ENCODE results near the gene SPACA6. TPM values are rescaled to one million over a fixed set of nuclear protein-coding genes. Genes with fewer than 3 reads are reported as not detected.

The SPACA6 gene
- total and polyA plus RNA-seq, 9 of the 15 experiments (the other 6 are each of a cell fraction or from before 2014, with no cell fraction given) = 1.3 to 17.3 (median 6.2) TPM

GRCh38 chr19:51691074-51691583 lies 2.0 kb upstream of the SPACA6 start (continued):
- TF ChIP-seq ZNF253 (CRISPR knock-in tag; conservative IDR thresholded peaks at IDR 0.05) = no peak
- TF ChIP-seq MYNN (IDR thresholded peaks at IDR 0.05) = no peak
- TF ChIP-seq MYNN (CRISPR knock-in tag; IDR thresholded peaks at IDR 0.05) = no peak
- peak; percentile 70; the same call in 1 of the 2 replicates for TF ChIP-seq ZNF444 (CRISPR knock-in tag; IDR thresholded peaks at IDR 0.05)
- no peak for TF ChIP-seq GTF2F1 (IDR thresholded peaks at IDR 0.05; ENCODE audit: low read depth, low read length)
- TF ChIP-seq U2AF1 (optimal IDR thresholded peaks at IDR 0.05; ENCODE audit: low read depth, low read length) = no peak
- TF ChIP-seq NR2F6 (CRISPR knock-in tag; IDR thresholded peaks at IDR 0.05) = no peak
- no peak for TF ChIP-seq SREBF1 (IDR thresholded peaks at IDR 0.05; ENCODE audit: borderline replicate concordance, low read depth, low read length)
- no peak for TF ChIP-seq YBX1 (IDR thresholded peaks at IDR 0.05)
- no peak for TF ChIP-seq ZNF146 (CRISPR knock-in tag; IDR thresholded peaks at IDR 0.05; ENCODE audit: unreplicated experiment)
- TF ChIP-seq TAL1 (IDR thresholded peaks at IDR 0.05) = peak; percentile 26
- peak; percentile 63 for TF ChIP-seq PHB2 (IDR thresholded peaks at IDR 0.05; ENCODE audit: low read depth)
- TF ChIP-seq ZNF143 (CRISPR knock-in tag; IDR thresholded peaks at IDR 0.05) = no peak
- TF ChIP-seq SNRNP70 (optimal IDR thresholded peaks at IDR 0.05; ENCODE audit: low read depth, low read length) = no peak
- peak; percentile 27 for TF ChIP-seq POLR2B (IDR thresholded peaks at IDR 0.05; ENCODE audit: low read depth, partially characterized antibody)
- TF ChIP-seq HDGF (IDR thresholded peaks at IDR 0.05) = peak; percentile 97
- no peak for TF ChIP-seq ADNP (tag; IDR thresholded peaks at IDR 0.05)
- no peak for TF ChIP-seq CEBPZ (IDR thresholded peaks at IDR 0.05; ENCODE audit: borderline replicate concordance, low read depth, low read length)
- no peak for TF ChIP-seq KLF10 (CRISPR knock-in tag; IDR thresholded peaks at IDR 0.05)
- no peak for TF ChIP-seq BRF2 (IDR thresholded peaks at IDR 0.05; ENCODE audit: borderline replicate concordance, insufficient read depth, insufficient read length)
- TF ChIP-seq NR3C1 (CRISPR knock-in tag; IDR thresholded peaks at IDR 0.05) = no peak
- no peak for TF ChIP-seq ZFX (CRISPR knock-in tag; IDR thresholded peaks at IDR 0.05)
- TF ChIP-seq KHSRP (IDR thresholded peaks at IDR 0.05) = peak; percentile 56; the same call in 1 of the 2 replicates
- no peak for TF ChIP-seq BRF1 (IDR thresholded peaks at IDR 0.05; ENCODE audit: borderline replicate concordance, extremely low read depth, insufficient read length)
- no peak for TF ChIP-seq CHD4 (IDR thresholded peaks at IDR 0.05; ENCODE audit: insufficient read depth, insufficient replicate concordance, low read depth, low read length, poor library complexity, severe bottlenecking)
- TF ChIP-seq ARHGAP35 (IDR thresholded peaks at IDR 0.05; ENCODE audit: partially characterized antibody) = peak; percentile 84
- TF ChIP-seq ZFPM2 (CRISPR knock-in tag; IDR thresholded peaks at IDR 0.05) = no peak
- TF ChIP-seq SREBF2 (CRISPR knock-in tag; IDR thresholded peaks at IDR 0.05) = no peak
- TF ChIP-seq HNRNPL (IDR thresholded peaks at IDR 0.05; ENCODE audit: low read depth, low read length) = no peak
- peak; percentile 85 for TF ChIP-seq ZEB2 (IDR thresholded peaks at IDR 0.05)
